Loucy (cell line): ENCODE results near the gene NHEJ1.

Experiments used
- CTCF ChIP-seq: fragments of 200-600 bp; sonication (generic); conservative IDR thresholded peaks from 2 replicates; pipeline ENCODE4 v1.5.1; 2014; ENCODE audit warnings: mild to moderate bottlenecking, antibody characterized with exemption, low read length
- EZH2phosphoT487 ChIP-seq: fragments of 200-600 bp; IDR thresholded peaks from 2 replicates; pipeline ENCODE4 v1.6.1; 2018; ENCODE audit warnings: antibody characterized with exemption, mild to moderate bottlenecking, moderate library complexity, borderline replicate concordance

- TF ChIP-seq CTCF (no peak), EZH2phosphoT487 (no peak)
These were observed 134.7 kb downstream of the NHEJ1 start for GRCh38 chr2:219025637-219026585.
